ENCODE measurements around the gene RASGEF1B.

The RASGEF1B gene

GRCh38 chr4:81389720-81390119, 82.0 kb downstream of the RASGEF1B start:
- no peak overlapping the region for H3K4me3 ChIP-seq (ENCODE audit: low read length)
- TF ChIP-seq CTCF (IDR thresholded peaks at IDR 0.05; ENCODE audit: low read depth, low read length) (no peak), EZH2phosphoT487 (IDR thresholded peaks at IDR 0.05; ENCODE audit: low read depth) (no peak)
- H3K4me2 ChIP-seq (ENCODE audit: low read length), result peak overlapping the region; percentile 51
- H3K27ac ChIP-seq (ENCODE audit: low read length), result peak overlapping the region; percentile 55; the same call in 1 of the 2 replicates
- peaks cover 31% of the 10 kb centered on the region for H3K4me1 ChIP-seq (ENCODE audit: low read length)
- H2AFZ ChIP-seq (ENCODE audit: low read depth, low read length), result peak overlapping the region; percentile 83; the same call in 1 of the 2 replicates
- no peaks in the 10 kb centered on the region for H3K9me3 ChIP-seq (ENCODE audit: insufficient read depth, low read length)
- no peaks in the 10 kb centered on the region for H3K36me3 ChIP-seq (replicated peaks; ENCODE audit: low read depth, low read length)
- H3K79me2 ChIP-seq (ENCODE audit: low read length), result no peaks in the 10 kb centered on the region
- H3K9ac ChIP-seq (ENCODE audit: low read length), result 0 out of 2 replicates have a peak overlapping the region, but pooled peaks have one; percentile 14
- H4K20me1 ChIP-seq (ENCODE audit: insufficient read depth, low read length), result no peaks in the 10 kb centered on the region
- H3K27me3 ChIP-seq (ENCODE audit: low read depth, low read length), result no peaks in the 10 kb centered on the region

GRCh38 chr4:81380437-81380836, 91.3 kb downstream of the RASGEF1B start:
- no peak overlapping the region for H3K27ac ChIP-seq (ENCODE audit: low read length)
- H3K27me3 ChIP-seq (ENCODE audit: low read depth, low read length), result peaks cover 4% of the 10 kb centered on the region; the same call in 1 of the 2 replicates
- no peak overlapping the region for H3K4me2 ChIP-seq (ENCODE audit: low read length)
- no peaks in the 10 kb centered on the region for H3K9me3 ChIP-seq (ENCODE audit: insufficient read depth, low read length)
- no peaks in the 10 kb centered on the region for H3K36me3 ChIP-seq (replicated peaks; ENCODE audit: low read depth, low read length)
- no peak overlapping the region for H3K4me3 ChIP-seq (ENCODE audit: low read length)
- no peak overlapping the region for H2AFZ ChIP-seq (ENCODE audit: low read depth, low read length)
- no peaks in the 10 kb centered on the region for H3K79me2 ChIP-seq (ENCODE audit: low read length)
- no peaks in the 10 kb centered on the region for H3K4me1 ChIP-seq (ENCODE audit: low read length)
- TF ChIP-seq EZH2phosphoT487 (IDR thresholded peaks at IDR 0.05; ENCODE audit: low read depth) (no peak), CTCF (IDR thresholded peaks at IDR 0.05; ENCODE audit: low read depth, low read length) (no peak)
- no peak overlapping the region for H3K9ac ChIP-seq (ENCODE audit: low read length)
- no peaks in the 10 kb centered on the region for H4K20me1 ChIP-seq (ENCODE audit: insufficient read depth, low read length)

GRCh38 chr4:81378386-81378785, 93.3 kb downstream of the RASGEF1B start:
- Histone ChIP-seq H3K4me2 (ENCODE audit: low read length) (no peak overlapping the region), H3K27ac (ENCODE audit: low read length) (no peak overlapping the region), H3K4me3 (ENCODE audit: low read length) (no peak overlapping the region), H3K9me3 (ENCODE audit: insufficient read depth, low read length) (no peaks in the 10 kb centered on the region), H3K79me2 (ENCODE audit: low read length) (no peaks in the 10 kb centered on the region), H3K27me3 (ENCODE audit: low read depth, low read length) (peaks cover 4% of the 10 kb centered on the region; the same call in 1 of the 2 replicates), H2AFZ (ENCODE audit: low read depth, low read length) (no peak overlapping the region), H4K20me1 (ENCODE audit: insufficient read depth, low read length) (no peaks in the 10 kb centered on the region), H3K36me3 (replicated peaks; ENCODE audit: low read depth, low read length) (no peaks in the 10 kb centered on the region), H3K9ac (ENCODE audit: low read length) (no peak overlapping the region), H3K4me1 (ENCODE audit: low read length) (no peaks in the 10 kb centered on the region)
- no peak for TF ChIP-seq CTCF (IDR thresholded peaks at IDR 0.05; ENCODE audit: low read depth, low read length)
- TF ChIP-seq EZH2phosphoT487 (IDR thresholded peaks at IDR 0.05; ENCODE audit: low read depth), result no peak

GRCh38 chr4:81377191-81377590, 94.5 kb downstream of the RASGEF1B start:
- H3K4me1 ChIP-seq (ENCODE audit: low read length), result no peaks in the 10 kb centered on the region
- no peak overlapping the region for H3K4me2 ChIP-seq (ENCODE audit: low read length)
- no peaks in the 10 kb centered on the region for H3K36me3 ChIP-seq (replicated peaks; ENCODE audit: low read depth, low read length)
- no peak overlapping the region for H2AFZ ChIP-seq (ENCODE audit: low read depth, low read length)
- no peak overlapping the region for H3K27ac ChIP-seq (ENCODE audit: low read length)
- H3K79me2 ChIP-seq (ENCODE audit: low read length), result no peaks in the 10 kb centered on the region
- TF ChIP-seq EZH2phosphoT487 (IDR thresholded peaks at IDR 0.05; ENCODE audit: low read depth), result no peak
- no peak for TF ChIP-seq CTCF (IDR thresholded peaks at IDR 0.05; ENCODE audit: low read depth, low read length)
- no peaks in the 10 kb centered on the region for H3K9me3 ChIP-seq (ENCODE audit: insufficient read depth, low read length)
- no peaks in the 10 kb centered on the region for H4K20me1 ChIP-seq (ENCODE audit: insufficient read depth, low read length)
- no peak overlapping the region for H3K9ac ChIP-seq (ENCODE audit: low read length)
- H3K4me3 ChIP-seq (ENCODE audit: low read length), result no peak overlapping the region
- no peaks in the 10 kb centered on the region for H3K27me3 ChIP-seq (ENCODE audit: low read depth, low read length)
